Right atrium auricular region (tissue), 2 donors: ENCODE results near the gene ACP6. TPM values are rescaled to one million over a fixed set of nuclear protein-coding genes. Genes with fewer than 3 reads are reported as not detected.

Experiments used
- DNase-seq: peaks from one replicate; pipeline ENCODE4 v3.0.0-alpha.2; 2019; ENCODE audit warnings: low spot score
- H3K27ac ChIP-seq, 2 donors: fragments of 200-600 bp; sonication (generic); 1 replicate in 1 of 2; 2 replicates in 1 of 2; pipeline ENCODE4 v1.5.1; 2016 to 2019
- H3K27me3 ChIP-seq, 2 donors: fragments of 200-600 bp; sonication (generic); one replicate each; pipeline versions ENCODE4 v1.5.1 to v1.6.0; 2017 to 2019
- H3K36me3 ChIP-seq: fragments of 200-600 bp; sonication (generic); one replicate; pipeline ENCODE4 v1.5.1; 2016
- H3K4me1 ChIP-seq, 2 donors: fragments of 200-600 bp; sonication (generic); one replicate each; pipeline versions ENCODE4 v1.5.1 to v1.6.0; 2017 to 2019
- H3K4me3 ChIP-seq, 2 donors: fragments of 200-600 bp; sonication (generic); 1 replicate in 1 of 2; 2 replicates in 1 of 2; pipeline ENCODE4 v1.5.1; 2017 to 2019; ENCODE audit warnings: mild to moderate bottlenecking in 1 of 2, moderate library complexity in 1 of 2
- H3K9me3 ChIP-seq, 2 donors: fragments of 200-600 bp; sonication (generic); one replicate each; pipeline ENCODE4 v1.5.1; 2019
- total RNA-seq, 2 donors: library from RNA; depleted of rRNA; stranded (reverse); fragments of >200 nt; gene quantifications; one replicate each; pipeline ENCODE4 v1.1.0, GENCODE V29; 2016
- TF ChIP-seq, protein P1 (sequence below), 2 donors: fragments of 200-600 bp; sonication (generic); IDR thresholded peaks; one replicate each; pipeline ENCODE4 v1.5.1; 2019; ENCODE audit warnings: antibody characterized with exemption in 2 of 2

Gene ACP6
- total RNA-seq, 2 donors from 2014 or later = 6.1 to 10.6 TPM

DNA sequence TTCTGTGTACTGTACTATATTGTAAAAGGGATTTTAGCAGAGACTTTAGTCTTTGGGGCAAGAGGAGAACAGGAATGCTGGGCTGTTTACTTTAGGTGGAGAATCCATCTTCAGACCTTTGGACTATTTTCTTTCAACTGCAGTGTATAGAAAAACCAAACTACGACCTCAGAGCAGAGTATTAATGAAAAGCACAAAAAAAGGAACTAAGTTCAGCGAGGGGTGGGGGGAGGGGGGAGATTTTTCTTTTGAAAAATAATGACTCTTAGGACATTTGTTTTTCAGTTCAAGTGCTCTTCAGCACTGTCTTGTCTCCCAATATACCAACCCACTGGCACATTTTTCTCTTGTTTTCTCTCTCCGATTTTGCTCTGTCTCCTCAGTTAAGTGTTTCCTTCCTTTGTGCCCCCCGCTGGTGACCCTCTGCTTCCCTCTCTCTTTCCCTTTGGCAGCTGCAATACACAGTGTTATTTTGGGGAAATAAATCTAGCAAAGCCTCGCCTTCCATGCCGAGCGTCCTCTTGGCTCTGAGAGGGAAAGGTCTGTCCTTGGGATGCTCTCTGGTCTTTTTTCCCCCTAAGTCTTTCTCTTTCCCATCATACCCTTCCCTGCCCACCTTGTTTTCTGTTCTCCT, 44.8 kb downstream of the ACP6 start:
- Histone ChIP-seq H3K9me3 (no peaks in the 10 kb centered on the region), H3K4me3 (no peak overlapping the region), H3K27ac (no peak overlapping the region), H3K36me3 (peaks cover 36% of the 10 kb centered on the region), H3K4me1 (no peaks in the 10 kb centered on the region), H3K27me3 (no peaks in the 10 kb centered on the region)
- TF ChIP-seq, protein P1, sequence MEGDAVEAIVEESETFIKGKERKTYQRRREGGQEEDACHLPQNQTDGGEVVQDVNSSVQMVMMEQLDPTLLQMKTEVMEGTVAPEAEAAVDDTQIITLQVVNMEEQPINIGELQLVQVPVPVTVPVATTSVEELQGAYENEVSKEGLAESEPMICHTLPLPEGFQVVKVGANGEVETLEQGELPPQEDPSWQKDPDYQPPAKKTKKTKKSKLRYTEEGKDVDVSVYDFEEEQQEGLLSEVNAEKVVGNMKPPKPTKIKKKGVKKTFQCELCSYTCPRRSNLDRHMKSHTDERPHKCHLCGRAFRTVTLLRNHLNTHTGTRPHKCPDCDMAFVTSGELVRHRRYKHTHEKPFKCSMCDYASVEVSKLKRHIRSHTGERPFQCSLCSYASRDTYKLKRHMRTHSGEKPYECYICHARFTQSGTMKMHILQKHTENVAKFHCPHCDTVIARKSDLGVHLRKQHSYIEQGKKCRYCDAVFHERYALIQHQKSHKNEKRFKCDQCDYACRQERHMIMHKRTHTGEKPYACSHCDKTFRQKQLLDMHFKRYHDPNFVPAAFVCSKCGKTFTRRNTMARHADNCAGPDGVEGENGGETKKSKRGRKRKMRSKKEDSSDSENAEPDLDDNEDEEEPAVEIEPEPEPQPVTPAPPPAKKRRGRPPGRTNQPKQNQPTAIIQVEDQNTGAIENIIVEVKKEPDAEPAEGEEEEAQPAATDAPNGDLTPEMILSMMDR (IDR thresholded peaks at IDR 0.05) = no peak
- no peak for DNase-seq

DNA sequence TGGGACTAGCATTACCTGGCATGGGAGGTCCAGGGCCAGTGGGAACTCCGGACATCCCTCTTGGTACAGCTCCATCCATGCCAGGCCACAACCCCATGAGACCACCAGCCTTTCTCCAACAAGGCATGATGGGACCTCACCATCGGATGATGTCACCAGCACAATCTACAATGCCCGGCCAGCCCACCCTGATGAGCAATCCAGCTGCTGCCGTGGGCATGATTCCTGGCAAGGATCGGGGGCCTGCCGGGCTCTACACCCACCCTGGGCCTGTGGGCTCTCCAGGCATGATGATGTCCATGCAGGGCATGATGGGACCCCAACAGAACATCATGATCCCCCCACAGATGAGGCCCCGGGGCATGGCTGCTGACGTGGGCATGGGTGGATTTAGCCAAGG, 45.8 kb downstream of the ACP6 start:
- Histone ChIP-seq H3K27ac (no peak overlapping the region), H3K4me3 (no peak overlapping the region), H3K27me3 (no peaks in the 10 kb centered on the region), H3K4me1 (no peaks in the 10 kb centered on the region), H3K9me3 (no peaks in the 10 kb centered on the region), H3K36me3 (peaks cover 40% of the 10 kb centered on the region)
- no peak for DNase-seq
- TF ChIP-seq, protein P1 (IDR thresholded peaks at IDR 0.05) = no peak

DNA sequence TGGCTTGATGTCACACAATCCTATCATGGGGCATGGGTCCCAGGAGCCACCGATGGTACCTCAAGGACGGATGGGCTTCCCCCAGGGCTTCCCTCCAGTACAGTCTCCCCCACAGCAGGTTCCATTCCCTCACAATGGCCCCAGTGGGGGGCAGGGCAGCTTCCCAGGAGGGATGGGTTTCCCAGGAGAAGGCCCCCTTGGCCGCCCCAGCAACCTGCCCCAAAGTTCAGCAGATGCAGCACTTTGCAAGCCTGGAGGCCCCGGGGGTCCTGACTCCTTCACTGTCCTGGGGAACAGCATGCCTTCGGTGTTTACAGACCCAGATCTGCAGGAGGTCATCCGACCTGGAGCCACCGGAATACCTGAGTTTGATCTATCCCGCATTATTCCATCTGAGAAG, 46.3 kb downstream of the ACP6 start:
- Histone ChIP-seq H3K9me3 (no peaks in the 10 kb centered on the region), H3K36me3 (peaks cover 45% of the 10 kb centered on the region), H3K27me3 (no peaks in the 10 kb centered on the region), H3K27ac (no peak overlapping the region), H3K4me1 (no peaks in the 10 kb centered on the region), H3K4me3 (no peak overlapping the region)
- TF ChIP-seq, protein P1 (IDR thresholded peaks at IDR 0.05) = no peak
- DNase-seq = no peak

DNA sequence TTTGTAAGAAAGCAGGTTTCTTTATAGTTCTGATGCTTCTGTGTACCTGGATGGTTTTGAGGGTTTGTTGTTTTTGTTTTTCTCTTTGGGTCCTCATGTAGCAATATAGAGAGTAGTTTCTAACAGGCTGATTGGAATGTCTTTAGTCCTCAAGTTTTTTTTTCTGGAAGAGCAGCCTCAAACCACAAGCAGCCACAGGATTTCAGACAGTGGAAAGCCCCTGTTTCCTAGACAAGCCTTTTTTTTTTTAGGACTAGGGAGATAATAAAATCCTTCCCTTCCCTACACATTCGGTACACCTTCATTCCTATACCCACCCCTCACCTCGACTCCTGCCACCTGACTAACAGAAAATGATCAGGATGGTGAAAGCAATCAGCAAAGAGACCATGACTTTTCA, 47.6 kb downstream of the ACP6 start:
- peaks cover 58% of the 10 kb centered on the region for H3K36me3 ChIP-seq
- H3K4me1 ChIP-seq = no peaks in the 10 kb centered on the region
- no peak for DNase-seq
- no peak overlapping the region for H3K27ac ChIP-seq
- TF ChIP-seq, protein P1 (IDR thresholded peaks at IDR 0.05) = no peak
- no peaks in the 10 kb centered on the region for H3K9me3 ChIP-seq
- no peaks in the 10 kb centered on the region for H3K27me3 ChIP-seq
- no peak overlapping the region for H3K4me3 ChIP-seq

DNA sequence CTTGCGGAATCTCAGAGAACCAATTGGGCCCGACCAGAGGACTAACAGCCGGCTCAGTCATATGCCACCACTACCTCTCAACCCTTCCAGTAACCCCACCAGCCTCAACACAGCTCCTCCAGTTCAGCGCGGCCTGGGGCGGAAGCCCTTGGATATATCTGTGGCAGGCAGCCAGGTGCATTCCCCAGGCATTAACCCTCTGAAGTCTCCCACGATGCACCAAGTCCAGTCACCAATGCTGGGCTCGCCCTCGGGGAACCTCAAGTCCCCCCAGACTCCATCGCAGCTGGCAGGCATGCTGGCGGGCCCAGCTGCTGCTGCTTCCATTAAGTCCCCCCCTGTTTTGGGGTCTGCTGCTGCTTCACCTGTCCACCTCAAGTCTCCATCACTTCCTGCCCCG, 49.8 kb downstream of the ACP6 start:
- TF ChIP-seq, protein P1 (IDR thresholded peaks at IDR 0.05) = no peak
- Histone ChIP-seq H3K27me3 (no peaks in the 10 kb centered on the region), H3K4me3 (no peak overlapping the region), H3K9me3 (no peaks in the 10 kb centered on the region), H3K27ac (no peak overlapping the region), H3K4me1 (no peaks in the 10 kb centered on the region), H3K36me3 (peaks cover 79% of the 10 kb centered on the region)
- DNase-seq = no peak

DNA sequence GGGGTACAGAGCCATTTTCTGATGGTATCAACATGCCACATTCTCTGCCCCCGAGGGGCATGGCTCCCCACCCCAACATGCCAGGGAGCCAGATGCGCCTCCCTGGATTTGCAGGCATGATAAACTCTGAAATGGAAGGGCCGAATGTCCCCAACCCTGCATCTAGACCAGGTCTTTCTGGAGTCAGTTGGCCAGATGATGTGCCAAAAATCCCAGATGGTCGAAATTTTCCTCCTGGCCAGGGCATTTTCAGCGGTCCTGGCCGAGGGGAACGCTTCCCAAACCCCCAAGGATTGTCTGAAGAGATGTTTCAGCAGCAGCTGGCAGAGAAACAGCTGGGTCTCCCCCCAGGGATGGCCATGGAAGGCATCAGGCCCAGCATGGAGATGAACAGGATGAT, 50.6 kb downstream of the ACP6 start:
- Histone ChIP-seq H3K36me3 (peaks cover 82% of the 10 kb centered on the region), H3K27me3 (no peaks in the 10 kb centered on the region), H3K27ac (no peak overlapping the region), H3K9me3 (no peaks in the 10 kb centered on the region), H3K4me3 (no peak overlapping the region), H3K4me1 (no peaks in the 10 kb centered on the region)
- no peak for DNase-seq
- TF ChIP-seq, protein P1 (IDR thresholded peaks at IDR 0.05) = no peak
